HL-60 (cell line): ENCODE data around the gene UBAC2.

Experiments
- DNase-seq, 2 experiments: peaks; one replicate each; pipeline ENCODE4 v3.0.0-alpha.2; 2010 to 2020; ENCODE audit warnings: low read depth in 1 of 2, low spot score in 1 of 2
- H3K27ac ChIP-seq: fragments of 250-450 bp; sonication (Bioruptor Pico); replicated peaks from 2 replicates; pipeline ENCODE4 v1.5.1; 2020; ENCODE audit warnings: mild to moderate bottlenecking, moderate library complexity
- H3K27me3 ChIP-seq: fragments of 250-450 bp; sonication (Bioruptor Pico); 2 replicates; pipeline ENCODE4 v1.5.1; 2021; ENCODE audit warnings: mild to moderate bottlenecking, moderate library complexity; ENCODE audit not compliant: insufficient read depth, poor library complexity, severe bottlenecking
- H3K4me3 ChIP-seq: replicated peaks from 2 replicates; pipeline ENCODE4 v1.5.1; 2011; ENCODE audit warnings: mild to moderate bottlenecking, control low read depth, low read length; ENCODE audit not compliant: insufficient read depth
- CTCF ChIP-seq: IDR thresholded peaks from one replicate; pipeline ENCODE4 v1.5.1; 2011; ENCODE audit warnings: low read length, control low read depth, inconsistent platforms; ENCODE audit not compliant: insufficient read depth
- GABPA ChIP-seq: IDR thresholded peaks from 2 replicates; pipeline ENCODE4 v1.6.1; 2012; ENCODE audit warnings: low read depth
- POLR2AphosphoS5 ChIP-seq: IDR thresholded peaks from 2 replicates; pipeline ENCODE4 v1.6.1; 2012; ENCODE audit warnings: low read depth
- REST ChIP-seq: IDR thresholded peaks from 2 replicates; pipeline ENCODE4 v1.6.1; 2012; ENCODE audit warnings: low read depth; ENCODE audit not compliant: insufficient replicate concordance
- SPI1 ChIP-seq: IDR thresholded peaks from 2 replicates; pipeline ENCODE4 v1.6.1; 2012; ENCODE audit warnings: low read depth, mild to moderate bottlenecking, borderline replicate concordance

The UBAC2 gene

GRCh38 chr13:99346335-99347042 is 145.8 kb downstream of the UBAC2 start:
- H3K4me3 ChIP-seq, result no peak overlapping the region
- DNase-seq, result no peak
- TF ChIP-seq CTCF (no peak), POLR2AphosphoS5 (no peak), GABPA (no peak), SPI1 (no peak), REST (no peak)
- no peaks in the 10 kb centered on the region for H3K27me3 ChIP-seq
- no peak overlapping the region for H3K27ac ChIP-seq

- no peak for DNase-seq
- Histone ChIP-seq H3K4me3 (no peak overlapping the region), H3K27ac (no peak overlapping the region), H3K27me3 (no peaks in the 10 kb centered on the region)
- TF ChIP-seq GABPA (no peak), CTCF (no peak), SPI1 (no peak), POLR2AphosphoS5 (no peak), REST (no peak)
These were observed 146.8 kb downstream of the UBAC2 start for GRCh38 chr13:99347335-99347878.

- Histone ChIP-seq H3K4me3 (no peak overlapping the region), H3K27me3 (no peaks in the 10 kb centered on the region), H3K27ac (no peak overlapping the region; the same call in 1 of the 2 replicates)
- no peak for TF ChIP-seq GABPA
- no peak for DNase-seq
These were observed 147.3 kb downstream of the UBAC2 start for GRCh38 chr13:99347911-99348451.

- H3K27me3 ChIP-seq, result no peaks in the 10 kb centered on the region
- no peak overlapping the region for H3K27ac ChIP-seq
- DNase-seq, result no peak
- TF ChIP-seq REST (no peak), POLR2AphosphoS5 (no peak), CTCF (no peak), SPI1 (no peak), GABPA (no peak)
- no peak overlapping the region for H3K4me3 ChIP-seq
These were observed 149.5 kb downstream of the UBAC2 start for GRCh38 chr13:99350191-99350590.
